Keratinocyte (primary cell): Measurements from ENCODE around the gene CDKAL1. TPM values are rescaled to one million over a fixed set of nuclear protein-coding genes. Genes with fewer than 3 reads are reported as not detected.

Experiments used
- DNase-seq: peaks from one replicate; pipeline ENCODE4 v3.0.0-alpha.2; 2011; ENCODE audit warnings: low read depth, missing footprints, low spot score
- FAIRE-seq: peaks from 2 replicates; lab custom pipeline; 2011; peaks lifted over from hg19 to GRCh38; lab: Jason Lieb, UNC
- H2AFZ ChIP-seq: 2 replicates; pipeline ENCODE4 v1.6.0; 2012; ENCODE audit warnings: low read length, control low read depth, inconsistent platforms; ENCODE audit not compliant: control insufficient read depth
- H3K27ac ChIP-seq: 2 replicates; pipeline ENCODE4 v1.5.1; 2011; ENCODE audit warnings: low read length; ENCODE audit not compliant: control insufficient read depth, insufficient read depth
- H3K27me3 ChIP-seq: 3 replicates; pipeline ENCODE4 v1.6.0; 2011; ENCODE audit warnings: low read length; ENCODE audit not compliant: control insufficient read depth, insufficient read depth; ENCODE audit errors: extremely low read depth
- H3K36me3 ChIP-seq, 2 experiments: 2 replicates in 1 of 2; 3 replicates in 1 of 2; pipeline ENCODE4 v1.5.1; 2011; ENCODE audit warnings: low read length in 2 of 2, mild to moderate bottlenecking in 1 of 2; ENCODE audit not compliant: control insufficient read depth in 2 of 2, insufficient read depth in 2 of 2; ENCODE audit errors: extremely low read depth in 1 of 2
- H3K4me1 ChIP-seq: 3 replicates; pipeline ENCODE4 v1.5.1; 2011; ENCODE audit warnings: low read length; ENCODE audit not compliant: control insufficient read depth, insufficient read depth; ENCODE audit errors: extremely low read depth
- H3K4me2 ChIP-seq: 3 replicates; pipeline ENCODE4 v1.6.0; 2011; ENCODE audit warnings: low read depth, low read length; ENCODE audit not compliant: control insufficient read depth, insufficient read depth; ENCODE audit errors: extremely low read depth
- H3K4me3 ChIP-seq, 3 experiments: fragments of 200-600 bp in 1 of 3; sonication (generic) in 1 of 3; 2 replicates in 2 of 3; 3 replicates in 1 of 3; pipeline ENCODE4 v1.5.1; 2011 to 2016; ENCODE audit warnings: low read length in 3 of 3, mild to moderate bottlenecking in 3 of 3, control low read depth in 2 of 3, inconsistent platforms in 1 of 3, low read depth in 1 of 3, mixed read lengths in 1 of 3, mixed run types in 1 of 3, moderate library complexity in 1 of 3; ENCODE audit not compliant: control insufficient read depth in 2 of 3, insufficient read depth in 2 of 3; ENCODE audit errors: extremely low read depth in 1 of 3
- H3K79me2 ChIP-seq: 2 replicates; pipeline ENCODE4 v1.6.0; 2012; ENCODE audit warnings: low read length; ENCODE audit not compliant: control insufficient read depth, insufficient read depth
- H3K9ac ChIP-seq: 3 replicates; pipeline ENCODE4 v1.6.0; 2011; ENCODE audit warnings: low read length; ENCODE audit not compliant: control insufficient read depth, insufficient read depth; ENCODE audit errors: extremely low read depth
- H3K9me1 ChIP-seq: 3 replicates; pipeline ENCODE4 v1.6.0; 2011; ENCODE audit warnings: low read length; ENCODE audit not compliant: control insufficient read depth, insufficient read depth; ENCODE audit errors: extremely low read depth
- H3K9me3 ChIP-seq: 2 replicates; pipeline ENCODE4 v1.5.1; 2012; ENCODE audit warnings: low read depth, low read length; ENCODE audit not compliant: control insufficient read depth
- H4K20me1 ChIP-seq: 3 replicates; pipeline ENCODE4 v1.6.0; 2011; ENCODE audit warnings: low read length; ENCODE audit not compliant: control insufficient read depth, insufficient read depth; ENCODE audit errors: extremely low read depth
- CTCF ChIP-seq, 3 experiments: IDR thresholded peaks in 1 of 3; conservative IDR thresholded peaks in 1 of 3; optimal IDR thresholded peaks in 1 of 3; 2 replicates in 2 of 3; 3 replicates in 1 of 3; pipeline versions ENCODE3 to v1.5.1; 2011; ENCODE audit warnings: low read length in 3 of 3, mild to moderate bottlenecking in 3 of 3, moderate library complexity in 2 of 3, control low read depth in 1 of 3, inconsistent platforms in 1 of 3; ENCODE audit not compliant: insufficient read depth in 2 of 3; ENCODE audit errors: extremely low read depth in 1 of 3
- EZH2 ChIP-seq: IDR thresholded peaks from one replicate; pipeline ENCODE4 v1.6.1; 2012; ENCODE audit warnings: inconsistent platforms, mild to moderate bottlenecking, low read length, moderate library complexity
- dilution Hi-C: fragments of 300-500 bp; cut with MboI; formaldehyde crosslinking; loops from one replicate; pipeline ENCODE4 v1.7.0; 2020; ENCODE audit warnings: low sequenced_read_pairs; ENCODE audit not compliant: extremely low pct_ligation_motif_present
- polyA plus RNA-seq, 5 experiments: library from polyadenylated mRNA; depleted of rRNA in 3 of 5; stranded (reverse) in 3 of 5; stranded (forward) in 1 of 5; unstranded in 1 of 5; fragments of >200 nt; gene quantifications; 1 replicate in 1 of 5; 2 replicates in 3 of 5; 3 replicates in 1 of 5; pipeline versions ENCODE4 v1.2.1 to v1.2.3, GENCODE V29; 2011 to 2012; ENCODE audit warnings: missing spikeins in 2 of 5, low read depth in 1 of 5, low replicate concordance in 1 of 5

CDKAL1 gene
- polyA plus RNA-seq, 1 donor (not counting 4 experiments of a cell fraction or from before 2014, with no cell fraction given), result 5.6 TPM

DNA sequence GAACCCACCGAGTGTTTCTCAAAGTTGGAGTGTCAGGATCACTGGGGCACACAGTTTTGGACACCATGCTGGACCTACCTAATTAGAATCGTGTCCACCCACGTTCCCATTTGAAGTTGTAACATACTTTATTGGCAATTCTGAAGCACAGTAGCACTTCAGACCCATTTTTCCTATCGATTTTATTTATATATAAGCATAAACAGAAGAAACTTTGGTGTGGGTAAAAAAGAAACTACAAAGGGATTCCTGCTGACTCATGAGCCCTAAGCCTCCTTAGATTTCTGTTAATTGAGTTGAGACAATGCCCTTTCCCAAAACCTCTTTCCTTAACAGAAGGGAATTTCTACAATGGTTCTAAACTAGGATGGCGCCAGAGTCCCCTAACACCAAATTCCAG is 398.0 kb downstream of the CDKAL1 start:
- H3K27ac ChIP-seq, result no peak overlapping the region
- H3K79me2 ChIP-seq, result no peaks in the 10 kb centered on the region
- no peak overlapping the region for H3K9ac ChIP-seq
- H3K27me3 ChIP-seq, result no peaks in the 10 kb centered on the region
- H3K9me1 ChIP-seq, result no peaks in the 10 kb centered on the region
- DNase-seq (no peak), FAIRE-seq (no peak)
- no peaks in the 10 kb centered on the region for H3K36me3 ChIP-seq
- H3K4me3 ChIP-seq, result no peak overlapping the region
- no peak overlapping the region for H2AFZ ChIP-seq
- H4K20me1 ChIP-seq, result no peaks in the 10 kb centered on the region
- dilution Hi-C loops, result no loop called here
- TF ChIP-seq CTCF (optimal IDR thresholded peaks at IDR 0.05 in 1 of 3, IDR thresholded peaks at IDR 0.05 in 1 of 3, conservative IDR thresholded peaks at IDR 0.05 in 1 of 3; ENCODE audit: extremely low read depth in 1 of 3, insufficient read depth in 2 of 3, low read length in 3 of 3) (no peak), EZH2 (no peak)
- H3K4me1 ChIP-seq, result no peaks in the 10 kb centered on the region
- H3K4me2 ChIP-seq, result no peak overlapping the region
- no peaks in the 10 kb centered on the region for H3K9me3 ChIP-seq

- TF ChIP-seq EZH2 (no peak), CTCF (optimal IDR thresholded peaks at IDR 0.05 in 1 of 3, IDR thresholded peaks at IDR 0.05 in 1 of 3, conservative IDR thresholded peaks at IDR 0.05 in 1 of 3; ENCODE audit: extremely low read depth in 1 of 3, insufficient read depth in 2 of 3, low read length in 3 of 3) (no peak)
- no peaks in the 10 kb centered on the region for H3K79me2 ChIP-seq
These were observed 399.0 kb downstream of the CDKAL1 start for GRCh38 chr6:20933057-20933788.

More at GRCh38 chr6:20933057-20933788, 399.0 kb downstream of the CDKAL1 start:
- no peaks in the 10 kb centered on the region for H3K9me1 ChIP-seq
- no peaks in the 10 kb centered on the region for H4K20me1 ChIP-seq
- H3K4me2 ChIP-seq, result no peak overlapping the region
- no peaks in the 10 kb centered on the region for H3K4me1 ChIP-seq
- FAIRE-seq (no peak), DNase-seq (no peak)
- H3K27me3 ChIP-seq, result no peaks in the 10 kb centered on the region
- dilution Hi-C loops, result no loop called here
- H3K36me3 ChIP-seq, result no peaks in the 10 kb centered on the region
- H3K9me3 ChIP-seq, result no peaks in the 10 kb centered on the region
- H2AFZ ChIP-seq, result no peak overlapping the region
- no peak overlapping the region for H3K27ac ChIP-seq
- H3K9ac ChIP-seq, result no peak overlapping the region
- no peak overlapping the region for H3K4me3 ChIP-seq
